Measurements from ENCODE around the gene CCDC142. TPM values are rescaled to one million over a fixed set of nuclear protein-coding genes. Genes with fewer than 3 reads are reported as not detected.

Gene CCDC142
- polyA plus RNA-seq, 1 donor from 2014 or later = 21.6 TPM

DNA sequence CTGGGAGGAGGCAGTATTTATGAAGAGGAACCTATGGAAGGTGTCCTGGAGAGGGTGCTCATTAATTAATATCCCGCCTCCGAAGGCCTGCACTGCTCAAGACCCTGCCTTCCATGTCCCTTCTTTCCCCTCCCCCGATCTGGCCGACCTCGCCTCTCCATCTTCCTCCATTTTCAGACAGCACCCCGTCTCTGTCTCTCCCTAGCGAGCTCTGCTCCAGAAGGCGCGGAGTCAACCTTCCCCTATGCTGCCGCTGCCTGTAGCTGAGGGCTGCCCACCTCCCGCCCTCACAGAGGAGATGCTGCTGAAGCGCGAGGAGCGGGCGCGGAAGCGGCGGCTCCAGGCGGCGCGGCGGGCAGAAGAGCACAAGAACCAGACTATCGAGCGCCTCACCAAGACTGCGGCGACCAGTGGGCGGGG lies 25.7 kb downstream of the CCDC142 start:
- H3K9me3 ChIP-seq (ENCODE audit: low read length) = no peaks in the 10 kb centered on the region
- H3K36me3 ChIP-seq (ENCODE audit: insufficient read depth, low read length) = no peaks in the 10 kb centered on the region
- no peaks in the 10 kb centered on the region for H3K27me3 ChIP-seq (ENCODE audit: insufficient read depth, low read depth, low read length)
- H3K9me2 ChIP-seq (ENCODE audit: insufficient read depth, low read length) = no peaks in the 10 kb centered on the region
- no peaks in the 10 kb centered on the region for H4K20me1 ChIP-seq (ENCODE audit: insufficient read depth)
- peaks cover 12% of the 10 kb centered on the region for H3K79me2 ChIP-seq (replicated peaks; ENCODE audit: insufficient read depth, low read length)
- peak overlapping the region; percentile 95 for H3K9ac ChIP-seq (ENCODE audit: low read length)
- TF ChIP-seq TAF1 (IDR thresholded peaks at IDR 0.05; ENCODE audit: low read depth) (no peak), MXI1 (conservative IDR thresholded peaks at IDR 0.05; ENCODE audit: poor library complexity, severe bottlenecking) (no peak), SMC3 (conservative IDR thresholded peaks at IDR 0.05; ENCODE audit: poor library complexity) (no peak), POLR2AphosphoS5 (IDR thresholded peaks at IDR 0.05) (peak; percentile 48)
- TF ChIP-seq, protein P1, sequence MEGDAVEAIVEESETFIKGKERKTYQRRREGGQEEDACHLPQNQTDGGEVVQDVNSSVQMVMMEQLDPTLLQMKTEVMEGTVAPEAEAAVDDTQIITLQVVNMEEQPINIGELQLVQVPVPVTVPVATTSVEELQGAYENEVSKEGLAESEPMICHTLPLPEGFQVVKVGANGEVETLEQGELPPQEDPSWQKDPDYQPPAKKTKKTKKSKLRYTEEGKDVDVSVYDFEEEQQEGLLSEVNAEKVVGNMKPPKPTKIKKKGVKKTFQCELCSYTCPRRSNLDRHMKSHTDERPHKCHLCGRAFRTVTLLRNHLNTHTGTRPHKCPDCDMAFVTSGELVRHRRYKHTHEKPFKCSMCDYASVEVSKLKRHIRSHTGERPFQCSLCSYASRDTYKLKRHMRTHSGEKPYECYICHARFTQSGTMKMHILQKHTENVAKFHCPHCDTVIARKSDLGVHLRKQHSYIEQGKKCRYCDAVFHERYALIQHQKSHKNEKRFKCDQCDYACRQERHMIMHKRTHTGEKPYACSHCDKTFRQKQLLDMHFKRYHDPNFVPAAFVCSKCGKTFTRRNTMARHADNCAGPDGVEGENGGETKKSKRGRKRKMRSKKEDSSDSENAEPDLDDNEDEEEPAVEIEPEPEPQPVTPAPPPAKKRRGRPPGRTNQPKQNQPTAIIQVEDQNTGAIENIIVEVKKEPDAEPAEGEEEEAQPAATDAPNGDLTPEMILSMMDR (IDR thresholded peaks at IDR 0.05; ENCODE audit: poor library complexity, severe bottlenecking) = no peak
- peak overlapping the region; percentile 73 for H2AFZ ChIP-seq (ENCODE audit: low read depth, low read length)
- H3K4me2 ChIP-seq (ENCODE audit: low read length) = peak overlapping the region; percentile 75
- H3K27ac ChIP-seq (ENCODE audit: low read length) = peak overlapping the region; percentile 98
- peak overlapping the region; percentile 99 for H3K4me3 ChIP-seq (ENCODE audit: low read length)
- H3F3A ChIP-seq (ENCODE audit: insufficient read depth, low read length, poor library complexity, severe bottlenecking) = no peaks in the 10 kb centered on the region

DNA sequence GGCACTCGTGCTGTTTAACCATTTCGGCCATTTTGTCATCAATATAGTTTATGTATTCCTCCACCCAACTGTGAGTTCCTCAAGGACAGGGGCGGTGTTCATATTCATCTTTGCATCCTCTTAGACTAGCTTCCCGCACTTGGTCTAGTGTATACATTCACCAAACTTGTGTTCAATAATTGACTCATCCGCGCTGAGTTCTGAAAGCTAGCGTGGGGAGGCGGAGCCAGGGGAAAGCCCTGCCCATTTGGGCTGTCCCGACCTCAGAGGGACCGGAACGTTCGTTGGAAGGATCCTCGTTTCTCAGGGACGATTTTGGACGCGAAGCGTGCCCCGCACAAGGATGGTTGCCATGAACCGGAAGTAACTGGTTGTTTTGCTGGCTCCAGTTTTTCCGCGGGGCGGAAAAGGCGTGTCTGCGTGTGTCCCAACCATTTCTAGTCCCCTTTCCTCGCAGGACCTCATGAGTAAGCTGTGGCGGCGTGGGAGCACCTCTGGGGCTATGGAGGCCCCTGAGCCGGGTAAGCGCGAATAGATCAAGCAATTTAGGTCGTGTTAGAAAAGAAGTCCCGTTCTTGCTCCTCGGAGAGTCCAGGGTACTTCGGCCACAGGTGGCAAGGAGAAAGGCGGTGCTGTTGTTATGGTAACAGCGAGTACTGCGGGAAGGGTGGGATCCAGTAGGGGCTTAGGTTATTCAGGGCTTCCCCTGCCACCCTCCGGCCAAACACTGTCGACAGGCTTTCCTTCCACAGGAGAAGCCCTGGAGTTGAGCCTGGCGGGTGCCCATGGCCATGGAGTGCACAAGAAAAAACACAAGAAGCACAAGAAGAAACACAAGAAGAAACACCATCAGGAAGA lies 27.9 kb downstream of the CCDC142 start, which contains the start of gene INO80B:
TSS of gene INO80B (plus strand) at position 434 of the 858 bp plus-strand sequence. CDS start at position 464, 30 bp downstream.
- Histone ChIP-seq H3K27ac (ENCODE audit: low read length) (no peak within 1 kb of the TSS), H4K20me1 (ENCODE audit: insufficient read depth) (no peaks in the 10 kb centered on the region), H3K9me3 (ENCODE audit: low read length) (no peaks in the 10 kb centered on the region), H3K9ac (ENCODE audit: low read length) (peak within 1 kb of the TSS; percentile 59), H3K27me3 (ENCODE audit: insufficient read depth, low read depth, low read length) (no peaks in the 10 kb centered on the region), H3F3A (ENCODE audit: insufficient read depth, low read length, poor library complexity, severe bottlenecking) (no peaks in the 10 kb centered on the region), H2AFZ (ENCODE audit: low read depth, low read length) (peak within 1 kb of the TSS; percentile 42), H3K79me2 (replicated peaks; ENCODE audit: insufficient read depth, low read length) (peaks cover 12% of the 10 kb centered on the region), H3K4me3 (ENCODE audit: low read length) (peak within 1 kb of the TSS; percentile 99), H3K9me2 (ENCODE audit: insufficient read depth, low read length) (no peaks in the 10 kb centered on the region), H3K36me3 (ENCODE audit: insufficient read depth, low read length) (no peaks in the 10 kb centered on the region), H3K4me2 (ENCODE audit: low read length) (peak within 1 kb of the TSS; percentile 93)
- TF ChIP-seq, protein P2, sequence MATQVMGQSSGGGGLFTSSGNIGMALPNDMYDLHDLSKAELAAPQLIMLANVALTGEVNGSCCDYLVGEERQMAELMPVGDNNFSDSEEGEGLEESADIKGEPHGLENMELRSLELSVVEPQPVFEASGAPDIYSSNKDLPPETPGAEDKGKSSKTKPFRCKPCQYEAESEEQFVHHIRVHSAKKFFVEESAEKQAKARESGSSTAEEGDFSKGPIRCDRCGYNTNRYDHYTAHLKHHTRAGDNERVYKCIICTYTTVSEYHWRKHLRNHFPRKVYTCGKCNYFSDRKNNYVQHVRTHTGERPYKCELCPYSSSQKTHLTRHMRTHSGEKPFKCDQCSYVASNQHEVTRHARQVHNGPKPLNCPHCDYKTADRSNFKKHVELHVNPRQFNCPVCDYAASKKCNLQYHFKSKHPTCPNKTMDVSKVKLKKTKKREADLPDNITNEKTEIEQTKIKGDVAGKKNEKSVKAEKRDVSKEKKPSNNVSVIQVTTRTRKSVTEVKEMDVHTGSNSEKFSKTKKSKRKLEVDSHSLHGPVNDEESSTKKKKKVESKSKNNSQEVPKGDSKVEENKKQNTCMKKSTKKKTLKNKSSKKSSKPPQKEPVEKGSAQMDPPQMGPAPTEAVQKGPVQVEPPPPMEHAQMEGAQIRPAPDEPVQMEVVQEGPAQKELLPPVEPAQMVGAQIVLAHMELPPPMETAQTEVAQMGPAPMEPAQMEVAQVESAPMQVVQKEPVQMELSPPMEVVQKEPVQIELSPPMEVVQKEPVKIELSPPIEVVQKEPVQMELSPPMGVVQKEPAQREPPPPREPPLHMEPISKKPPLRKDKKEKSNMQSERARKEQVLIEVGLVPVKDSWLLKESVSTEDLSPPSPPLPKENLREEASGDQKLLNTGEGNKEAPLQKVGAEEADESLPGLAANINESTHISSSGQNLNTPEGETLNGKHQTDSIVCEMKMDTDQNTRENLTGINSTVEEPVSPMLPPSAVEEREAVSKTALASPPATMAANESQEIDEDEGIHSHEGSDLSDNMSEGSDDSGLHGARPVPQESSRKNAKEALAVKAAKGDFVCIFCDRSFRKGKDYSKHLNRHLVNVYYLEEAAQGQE (IDR thresholded peaks at IDR 0.05; ENCODE audit: borderline replicate concordance) = peak; percentile 58
- TF ChIP-seq EZH2 (IDR thresholded peaks at IDR 0.05; ENCODE audit: borderline replicate concordance, insufficient read depth, low read length, poor library complexity, severe bottlenecking) (no peak), TAF1 (IDR thresholded peaks at IDR 0.05; ENCODE audit: low read depth) (peak; percentile 56), POLR2AphosphoS5 (IDR thresholded peaks at IDR 0.05) (peak; percentile 67), RAD21 (conservative IDR thresholded peaks at IDR 0.05) (peak; percentile 42), MXI1 (conservative IDR thresholded peaks at IDR 0.05; ENCODE audit: poor library complexity, severe bottlenecking) (peak; percentile 97), EP300 (conservative IDR thresholded peaks at IDR 0.05; ENCODE audit: poor library complexity, severe bottlenecking) (peak; percentile 74), SMC3 (conservative IDR thresholded peaks at IDR 0.05; ENCODE audit: poor library complexity) (peak; percentile 65)
- TF ChIP-seq, protein P1 (IDR thresholded peaks at IDR 0.05; ENCODE audit: poor library complexity, severe bottlenecking) = peak; percentile 42
